Measurements from ENCODE around the gene VDR.
A peak's percentile ranks its signal among the peaks of the same experiment; 100 is the strongest.

- peak; percentile 45 for TF ChIP-seq CTCF (IDR thresholded peaks at IDR 0.05; ENCODE audit: low read length)
- TF ChIP-seq EZH2 (optimal IDR thresholded peaks at IDR 0.05; ENCODE audit: low read depth, low read length) = no peak
- TF ChIP-seq EZH2phosphoT487 (IDR thresholded peaks at IDR 0.05; ENCODE audit: low read length) = no peak
Observed at GRCh38 chr12:47808574-47809365, 96.0 kb downstream of the VDR start.
